Gastroesophageal sphincter (tissue), 3 donors: ENCODE measurements around the gene VPS13D.

Experiments used
- CTCF ChIP-seq, 4 experiments: fragments of 200-600 bp in 2 of 4; fragments of 450-650 bp in 2 of 4; sonication (generic) in 1 of 4; IDR thresholded peaks; one replicate each; pipeline ENCODE4 v1.5.1; 2017 to 2019; ENCODE audit warnings: antibody characterized with exemption in 4 of 4, mild to moderate bottlenecking in 2 of 4, moderate library complexity in 2 of 4
- EP300 ChIP-seq: sonication (generic); formaldehyde crosslinking; IDR thresholded peaks from one replicate; pipeline ENCODE4 v1.6.1; 2017; ENCODE audit warnings: antibody characterized with exemption, mild to moderate bottlenecking
- POLR2AphosphoS5 ChIP-seq: sonication (generic); formaldehyde crosslinking; IDR thresholded peaks from one replicate; pipeline ENCODE4 v1.6.1; 2017; ENCODE audit warnings: antibody characterized with exemption

GRCh38 chr1:12338823-12339222 is 109.0 kb downstream of the VPS13D start:
- TF ChIP-seq CTCF (IDR thresholded peaks at IDR 0.05), result no peak
- TF ChIP-seq POLR2AphosphoS5, result no peak
- TF ChIP-seq EP300, result no peak
